HG03457 (cell line): ENCODE results near the gene TNIK.
"Not testable (repeated sequence)": the region's sequence is repeated elsewhere in the genome, so short reads cannot be mapped to it uniquely, and the experiment has no call there.

ENCODE experiments used
- ATAC-seq: cut with Tn5 transposase; IDR thresholded peaks from one replicate; pipeline ENCODE4 v1.9.1; 2021; ENCODE audit warnings: moderate number of reproducible peaks; ENCODE audit not compliant: unreplicated experiment

The TNIK gene

GRCh38 chr3:171446801-171447578 lies 13.2 kb downstream of the TNIK start:
- ATAC-seq: no peak

DNA sequence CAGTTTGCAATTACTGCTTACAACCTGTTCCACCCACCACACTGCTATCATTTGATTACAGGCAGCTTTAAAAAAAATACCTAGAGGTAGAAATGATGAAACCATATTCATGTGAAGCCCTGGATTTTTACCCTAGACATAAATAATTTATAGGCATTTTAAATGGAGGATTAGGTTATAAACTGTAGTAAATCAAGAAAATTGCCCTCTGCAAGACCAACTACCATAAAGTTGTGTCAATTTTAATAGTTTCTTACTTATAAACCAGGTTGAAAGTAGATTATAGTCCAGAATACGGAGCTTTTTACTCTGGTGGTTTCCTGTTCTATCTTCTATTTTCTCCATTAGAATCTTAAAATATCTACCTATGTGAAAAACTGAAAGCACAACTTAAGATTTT lies 13.9 kb downstream of the TNIK start:
- ATAC-seq: no peak

GRCh38 chr3:171445620-171446204 lies 14.5 kb downstream of the TNIK start:
- no peak for ATAC-seq

GRCh38 chr3:171444001-171444690 lies 16.1 kb downstream of the TNIK start:
- ATAC-seq: no peak

- ATAC-seq: no peak
Measured at GRCh38 chr3:171443211-171443957, 16.8 kb downstream of the TNIK start.

GRCh38 chr3:171442184-171442583 lies 18.0 kb downstream of the TNIK start:
- ATAC-seq: no peak

- no peak for ATAC-seq
Measured at GRCh38 chr3:171441381-171441780, 18.8 kb downstream of the TNIK start.

DNA sequence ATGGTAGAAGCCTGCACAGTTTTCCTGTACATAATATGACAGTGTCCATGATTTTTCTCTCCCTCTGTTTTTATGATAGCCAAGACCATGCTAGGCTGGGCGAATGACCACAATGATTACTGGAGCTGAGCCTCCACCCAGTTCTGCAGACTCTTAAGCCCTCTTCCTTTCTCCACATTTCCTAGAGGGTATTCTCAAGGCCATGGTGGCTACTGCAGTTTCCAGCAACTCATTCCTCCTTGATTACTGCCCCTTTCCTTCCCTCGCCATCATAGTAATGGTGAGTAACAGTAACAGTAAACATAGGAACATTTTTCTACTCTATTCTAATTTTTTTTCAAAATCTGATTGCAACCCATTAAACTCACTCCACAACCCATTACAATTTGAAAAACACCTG lies 20.2 kb downstream of the TNIK start:
- ATAC-seq: no peak

- no peak for ATAC-seq
Measured at GRCh38 chr3:171437115-171437756, 23.0 kb downstream of the TNIK start.

DNA sequence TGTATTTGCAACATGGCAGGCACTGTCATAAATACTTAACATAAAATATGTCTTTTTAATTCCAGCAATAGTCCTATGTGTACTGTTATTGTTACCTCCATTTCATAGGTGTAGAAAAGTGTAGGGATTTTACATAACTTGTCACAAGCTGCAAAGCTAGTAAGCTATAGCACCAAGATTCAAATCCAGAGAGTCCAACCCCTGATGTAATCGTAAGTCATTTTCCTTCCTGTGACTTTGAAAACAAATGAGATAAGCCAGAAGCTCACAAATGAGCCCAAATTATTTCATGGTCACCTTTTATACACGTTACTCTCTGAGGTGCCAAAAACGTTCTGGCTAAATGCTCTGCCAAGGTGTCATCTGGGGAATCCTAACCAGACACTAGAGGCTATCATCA lies 23.8 kb downstream of the TNIK start:
- no peak for ATAC-seq

- ATAC-seq: no peak
Measured at GRCh38 chr3:171435757-171436156, 24.4 kb downstream of the TNIK start.

DNA sequence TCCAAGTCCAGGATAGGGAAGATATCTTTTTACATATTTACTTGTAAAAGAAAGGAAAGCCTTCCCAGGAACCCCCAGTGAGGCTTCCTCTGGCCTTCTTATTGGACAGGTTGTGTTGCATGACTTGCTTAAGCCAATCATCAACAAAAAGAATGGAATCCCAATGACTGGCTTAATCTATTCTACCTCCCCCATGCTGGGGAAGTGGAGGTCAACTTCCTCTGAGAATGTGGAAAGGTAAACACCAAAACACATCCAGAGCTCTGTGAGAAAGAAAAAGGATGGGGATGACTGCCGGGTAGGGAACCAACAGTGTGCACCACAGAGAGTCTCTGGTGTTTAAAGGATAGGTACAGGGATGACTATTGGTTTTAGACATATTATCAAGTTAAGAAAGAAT lies 25.1 kb downstream of the TNIK start:
- ATAC-seq: no peak

DNA sequence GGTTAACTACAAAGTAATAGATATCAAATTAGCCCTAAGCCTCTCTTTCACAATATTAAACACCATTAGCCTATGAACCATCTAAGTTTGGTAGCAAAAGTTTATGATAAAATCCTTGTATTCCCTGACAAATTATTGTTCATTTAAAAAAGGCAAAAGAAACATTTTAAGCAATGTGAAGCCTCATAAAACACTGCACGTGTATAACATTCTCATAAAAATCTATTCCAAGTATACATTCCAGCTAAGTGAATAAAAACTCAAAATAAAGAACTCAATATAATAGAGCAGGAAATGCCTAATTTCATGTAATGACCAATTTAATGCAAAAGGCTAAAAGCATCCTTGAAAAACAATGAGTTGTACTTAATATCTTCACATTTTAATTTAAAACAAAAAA lies 27.7 kb downstream of the TNIK start:
- no peak for ATAC-seq

DNA sequence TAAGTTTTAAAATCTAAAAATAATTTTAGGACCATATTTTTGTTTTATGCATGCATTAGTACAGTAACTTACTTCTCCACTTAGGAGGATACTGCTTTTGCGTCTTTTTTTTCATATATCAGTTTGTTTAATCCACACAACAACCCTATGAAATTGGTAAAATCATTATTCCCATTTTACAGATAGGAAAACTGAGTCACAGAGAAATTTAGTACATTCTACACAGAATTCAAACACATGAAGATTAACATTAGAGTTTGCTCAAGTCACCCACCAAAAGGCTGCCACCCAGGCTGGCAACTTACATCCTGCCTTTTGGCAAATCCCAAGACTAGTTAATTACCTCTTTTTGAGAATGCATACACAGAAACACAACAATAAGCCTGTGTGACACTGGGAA lies 28.7 kb downstream of the TNIK start:
- no peak for ATAC-seq

DNA sequence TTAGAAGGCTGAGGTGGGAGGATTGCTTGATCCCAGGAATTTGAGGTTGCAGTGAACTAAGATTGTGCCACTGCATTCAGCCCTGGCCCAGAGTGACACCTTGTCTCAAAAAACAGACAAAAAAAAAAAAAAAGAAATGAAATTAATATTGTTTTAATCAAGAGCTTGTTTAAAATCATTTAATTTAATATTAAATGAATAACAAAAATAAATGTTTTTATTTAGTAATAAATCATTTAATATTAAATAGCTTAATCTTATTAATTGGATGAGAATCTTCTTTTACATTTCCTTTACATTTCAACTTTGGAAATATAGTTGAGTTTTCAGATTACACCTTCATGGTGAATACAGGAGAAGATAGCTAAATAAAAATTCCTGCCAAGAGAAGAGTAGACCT lies 29.7 kb downstream of the TNIK start:
- no peak for ATAC-seq

- no peak for ATAC-seq
Measured at GRCh38 chr3:171429635-171430034, 30.6 kb downstream of the TNIK start.

GRCh38 chr3:171428892-171429291 lies 31.3 kb downstream of the TNIK start:
- ATAC-seq: no peak

GRCh38 chr3:171428321-171428787 lies 31.9 kb downstream of the TNIK start:
- ATAC-seq: no peak

- no peak for ATAC-seq
Measured at GRCh38 chr3:171427771-171428320, 32.4 kb downstream of the TNIK start.

DNA sequence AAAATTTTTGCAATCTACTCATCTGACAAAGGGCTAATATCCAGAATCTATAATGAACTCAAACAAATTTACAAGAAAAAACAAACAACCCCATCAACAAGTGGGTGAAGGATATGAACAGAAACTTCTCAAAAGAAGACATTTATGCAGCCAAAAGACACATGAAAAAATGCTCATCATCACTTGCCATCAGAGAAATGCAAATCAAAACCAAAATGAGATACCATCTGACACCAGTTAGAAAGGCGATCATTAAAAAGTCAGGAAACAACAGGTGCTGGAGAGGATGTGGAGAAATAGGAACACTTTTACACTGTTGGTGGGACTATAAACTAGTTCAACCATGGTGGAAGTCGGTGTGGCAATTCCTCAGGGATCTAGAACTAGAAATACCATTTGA lies 36.1 kb downstream of the TNIK start:
- ATAC-seq: not testable (repeated sequence)

DNA sequence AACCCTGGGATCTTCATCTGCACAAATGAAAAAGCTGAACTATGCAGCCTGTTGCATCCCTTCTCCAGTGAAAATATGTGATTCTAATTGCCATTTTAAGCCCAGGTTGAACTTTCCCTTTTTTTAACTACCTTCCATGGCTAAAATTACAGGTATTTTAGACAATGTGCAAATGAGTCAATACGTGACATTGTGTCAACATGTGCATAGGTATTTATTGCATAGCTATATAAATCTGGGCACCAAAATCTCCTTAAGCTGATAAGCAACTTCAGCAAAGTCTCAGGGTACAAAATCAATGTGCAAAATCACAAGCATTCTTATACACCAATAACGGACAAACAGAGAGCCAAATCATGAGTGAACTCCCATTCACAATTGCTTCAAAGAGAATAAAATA lies 37.4 kb downstream of the TNIK start:
- ATAC-seq: not testable (repeated sequence)
